Esophagus squamous epithelium (tissue), 4 donors: Measurements from ENCODE around the gene MINK1.

Experiments
- POLR2A ChIP-seq, 4 donors: fragments of 450-650 bp; IDR thresholded peaks; one replicate each; pipeline ENCODE4 v1.6.1; 2017; ENCODE audit warnings: antibody characterized with exemption in 4 of 4, mild to moderate bottlenecking in 4 of 4, moderate library complexity in 3 of 4
- TF ChIP-seq, protein P1 (sequence below), 6 experiments: fragments of 450-650 bp in 4 of 6; fragments of 200-600 bp in 2 of 6; sonication (generic) in 2 of 6; IDR thresholded peaks; one replicate each; pipeline ENCODE4 v1.5.1; 2016 to 2019; ENCODE audit warnings: antibody characterized with exemption in 6 of 6, mild to moderate bottlenecking in 4 of 6, moderate library complexity in 4 of 6

DNA sequence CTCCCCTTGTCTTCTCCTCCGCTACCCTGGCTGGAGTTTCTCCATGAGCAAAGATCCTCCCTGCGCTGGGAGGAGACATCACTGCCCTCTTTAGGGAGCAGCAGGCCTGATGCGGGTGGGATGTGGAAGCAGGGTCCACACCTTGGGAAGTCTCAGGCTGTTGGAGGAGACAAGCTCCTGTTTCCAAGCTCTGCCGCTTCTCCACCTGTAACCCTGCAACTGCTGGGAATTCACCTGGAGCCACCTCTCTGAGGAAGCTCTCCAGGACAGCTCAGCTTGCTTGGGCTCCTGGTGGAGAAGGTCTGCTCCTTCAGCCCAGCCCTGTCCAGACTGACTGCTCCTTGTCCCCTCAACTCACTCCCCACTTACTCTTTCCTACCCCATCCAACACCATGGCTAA, 51.3 kb downstream of the MINK1 start:
- TF ChIP-seq, protein P1, sequence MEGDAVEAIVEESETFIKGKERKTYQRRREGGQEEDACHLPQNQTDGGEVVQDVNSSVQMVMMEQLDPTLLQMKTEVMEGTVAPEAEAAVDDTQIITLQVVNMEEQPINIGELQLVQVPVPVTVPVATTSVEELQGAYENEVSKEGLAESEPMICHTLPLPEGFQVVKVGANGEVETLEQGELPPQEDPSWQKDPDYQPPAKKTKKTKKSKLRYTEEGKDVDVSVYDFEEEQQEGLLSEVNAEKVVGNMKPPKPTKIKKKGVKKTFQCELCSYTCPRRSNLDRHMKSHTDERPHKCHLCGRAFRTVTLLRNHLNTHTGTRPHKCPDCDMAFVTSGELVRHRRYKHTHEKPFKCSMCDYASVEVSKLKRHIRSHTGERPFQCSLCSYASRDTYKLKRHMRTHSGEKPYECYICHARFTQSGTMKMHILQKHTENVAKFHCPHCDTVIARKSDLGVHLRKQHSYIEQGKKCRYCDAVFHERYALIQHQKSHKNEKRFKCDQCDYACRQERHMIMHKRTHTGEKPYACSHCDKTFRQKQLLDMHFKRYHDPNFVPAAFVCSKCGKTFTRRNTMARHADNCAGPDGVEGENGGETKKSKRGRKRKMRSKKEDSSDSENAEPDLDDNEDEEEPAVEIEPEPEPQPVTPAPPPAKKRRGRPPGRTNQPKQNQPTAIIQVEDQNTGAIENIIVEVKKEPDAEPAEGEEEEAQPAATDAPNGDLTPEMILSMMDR (IDR thresholded peaks at IDR 0.05), result no peak
- TF ChIP-seq POLR2A (IDR thresholded peaks at IDR 0.05), result no peak
